ENCODE measurements around the gene MCTP1.
"Not testable (repeated sequence)": the region's sequence is repeated elsewhere in the genome, so short reads cannot be mapped to it uniquely, and the experiment has no call there.

Gene MCTP1

GRCh38 chr5:95148453-95148852, 136.4 kb downstream of the MCTP1 start:
- no peaks in the 10 kb centered on the region for H3K27me3 ChIP-seq (ENCODE audit: low read depth, low read length)
- H3K36me3 ChIP-seq (ENCODE audit: control insufficient read depth in 1 of 2, insufficient read depth in 2 of 2, low read length in 2 of 2), result no peaks in the 10 kb centered on the region
- H3K4me1 ChIP-seq (ENCODE audit: control insufficient read depth in 1 of 2, insufficient read depth in 2 of 2, low read length in 2 of 2), result no peaks in the 10 kb centered on the region

GRCh38 chr5:95143858-95144257, 141.0 kb downstream of the MCTP1 start:
- H3K4me1 ChIP-seq (ENCODE audit: control insufficient read depth in 1 of 2, insufficient read depth in 2 of 2, low read length in 2 of 2); H3K9me3 ChIP-seq (ENCODE audit: control insufficient read depth in 1 of 2, low read length in 2 of 2); H3K27me3 ChIP-seq (ENCODE audit: low read depth, low read length); H3K4me3 ChIP-seq (ENCODE audit: low read depth in 1 of 2, low read length in 2 of 2); H3K27ac ChIP-seq (ENCODE audit: low read length); H3K36me3 ChIP-seq (ENCODE audit: control insufficient read depth in 1 of 2, insufficient read depth in 2 of 2, low read length in 2 of 2): not testable (repeated sequence)

More at GRCh38 chr5:95148453-95148852, 136.4 kb downstream of the MCTP1 start:
- Histone ChIP-seq H3K9me3 (ENCODE audit: control insufficient read depth in 1 of 2, low read length in 2 of 2) (peaks cover 0 to 9% of the 10 kb centered on the region in 2 donors), H3K27ac (ENCODE audit: low read length) (no peak overlapping the region), H3K4me3 (ENCODE audit: low read depth in 1 of 2, low read length in 2 of 2) (no peak overlapping the region)

GRCh38 chr5:95142145-95142544, 142.7 kb downstream of the MCTP1 start:
- Histone ChIP-seq H3K4me3 (ENCODE audit: low read depth in 1 of 2, low read length in 2 of 2) (no peak overlapping the region), H3K27me3 (ENCODE audit: low read depth, low read length) (no peaks in the 10 kb centered on the region), H3K27ac (ENCODE audit: low read length) (no peak overlapping the region), H3K4me1 (ENCODE audit: control insufficient read depth in 1 of 2, insufficient read depth in 2 of 2, low read length in 2 of 2) (no peaks in the 10 kb centered on the region), H3K36me3 (ENCODE audit: control insufficient read depth in 1 of 2, insufficient read depth in 2 of 2, low read length in 2 of 2) (no peaks in the 10 kb centered on the region), H3K9me3 (ENCODE audit: control insufficient read depth in 1 of 2, low read length in 2 of 2) (peaks cover 0 to 2% of the 10 kb centered on the region in 2 donors)

- Histone ChIP-seq H3K27ac (ENCODE audit: low read length) (no peak overlapping the region), H3K36me3 (ENCODE audit: control insufficient read depth in 1 of 2, insufficient read depth in 2 of 2, low read length in 2 of 2) (no peaks in the 10 kb centered on the region)
These were observed 143.8 kb downstream of the MCTP1 start for GRCh38 chr5:95141141-95141540.

GRCh38 chr5:95134326-95134725, 150.6 kb downstream of the MCTP1 start:
- H3K27ac ChIP-seq (ENCODE audit: low read length), result no peak overlapping the region
- no peaks in the 10 kb centered on the region for H3K4me1 ChIP-seq (ENCODE audit: control insufficient read depth in 1 of 2, insufficient read depth in 2 of 2, low read length in 2 of 2)
- H3K9me3 ChIP-seq (ENCODE audit: control insufficient read depth in 1 of 2, low read length in 2 of 2), result no peaks in the 10 kb centered on the region
- no peaks in the 10 kb centered on the region for H3K36me3 ChIP-seq (ENCODE audit: control insufficient read depth in 1 of 2, insufficient read depth in 2 of 2, low read length in 2 of 2)
- no peak overlapping the region for H3K4me3 ChIP-seq (ENCODE audit: low read depth in 1 of 2, low read length in 2 of 2)
- no peaks in the 10 kb centered on the region for H3K27me3 ChIP-seq (ENCODE audit: low read depth, low read length)

More at GRCh38 chr5:95141141-95141540, 143.8 kb downstream of the MCTP1 start:
- Histone ChIP-seq H3K9me3 (ENCODE audit: control insufficient read depth in 1 of 2, low read length in 2 of 2) (no peaks in the 10 kb centered on the region), H3K4me3 (ENCODE audit: low read depth in 1 of 2, low read length in 2 of 2) (no peak overlapping the region), H3K4me1 (ENCODE audit: control insufficient read depth in 1 of 2, insufficient read depth in 2 of 2, low read length in 2 of 2) (no peaks in the 10 kb centered on the region), H3K27me3 (ENCODE audit: low read depth, low read length) (no peaks in the 10 kb centered on the region)

- Histone ChIP-seq H3K4me1 (ENCODE audit: control insufficient read depth in 1 of 2, insufficient read depth in 2 of 2, low read length in 2 of 2) (no peaks in the 10 kb centered on the region), H3K36me3 (ENCODE audit: control insufficient read depth in 1 of 2, insufficient read depth in 2 of 2, low read length in 2 of 2) (no peaks in the 10 kb centered on the region), H3K27me3 (ENCODE audit: low read depth, low read length) (no peaks in the 10 kb centered on the region), H3K9me3 (ENCODE audit: control insufficient read depth in 1 of 2, low read length in 2 of 2) (no peaks in the 10 kb centered on the region), H3K27ac (ENCODE audit: low read length) (no peak overlapping the region), H3K4me3 (ENCODE audit: low read depth in 1 of 2, low read length in 2 of 2) (no peak overlapping the region)
These were observed 152.8 kb downstream of the MCTP1 start for GRCh38 chr5:95132096-95132495.

GRCh38 chr5:95130941-95131340, 154.0 kb downstream of the MCTP1 start:
- H3K9me3 ChIP-seq (ENCODE audit: control insufficient read depth in 1 of 2, low read length in 2 of 2), result no peaks in the 10 kb centered on the region
- H3K27me3 ChIP-seq (ENCODE audit: low read depth, low read length), result no peaks in the 10 kb centered on the region
- H3K4me3 ChIP-seq (ENCODE audit: low read depth in 1 of 2, low read length in 2 of 2), result no peak overlapping the region
- no peak overlapping the region for H3K27ac ChIP-seq (ENCODE audit: low read length)
- H3K36me3 ChIP-seq (ENCODE audit: control insufficient read depth in 1 of 2, insufficient read depth in 2 of 2, low read length in 2 of 2), result no peaks in the 10 kb centered on the region
- no peaks in the 10 kb centered on the region for H3K4me1 ChIP-seq (ENCODE audit: control insufficient read depth in 1 of 2, insufficient read depth in 2 of 2, low read length in 2 of 2)

- no peak overlapping the region for H3K27ac ChIP-seq (ENCODE audit: low read length)
- H3K4me3 ChIP-seq (ENCODE audit: low read depth in 1 of 2, low read length in 2 of 2), result no peak overlapping the region
- H3K36me3 ChIP-seq (ENCODE audit: control insufficient read depth in 1 of 2, insufficient read depth in 2 of 2, low read length in 2 of 2), result no peaks in the 10 kb centered on the region
These were observed 160.2 kb downstream of the MCTP1 start for GRCh38 chr5:95124731-95125130.

GRCh38 chr5:95124101-95124500, 160.8 kb downstream of the MCTP1 start:
- H3K27me3 ChIP-seq (ENCODE audit: low read depth, low read length), result no peaks in the 10 kb centered on the region

More at GRCh38 chr5:95124731-95125130, 160.2 kb downstream of the MCTP1 start:
- H3K4me1 ChIP-seq (ENCODE audit: control insufficient read depth in 1 of 2, insufficient read depth in 2 of 2, low read length in 2 of 2), result no peaks in the 10 kb centered on the region
- H3K9me3 ChIP-seq (ENCODE audit: control insufficient read depth in 1 of 2, low read length in 2 of 2), result peaks cover 0 to 3% of the 10 kb centered on the region in 2 donors
- no peaks in the 10 kb centered on the region for H3K27me3 ChIP-seq (ENCODE audit: low read depth, low read length)

GRCh38 chr5:95114902-95115301, 170.0 kb downstream of the MCTP1 start:
- H3K4me1 ChIP-seq (ENCODE audit: control insufficient read depth in 1 of 2, insufficient read depth in 2 of 2, low read length in 2 of 2), result no peaks in the 10 kb centered on the region
- H3K27ac ChIP-seq (ENCODE audit: low read length), result no peak overlapping the region
- no peak overlapping the region for H3K4me3 ChIP-seq (ENCODE audit: low read depth in 1 of 2, low read length in 2 of 2)
- H3K36me3 ChIP-seq (ENCODE audit: control insufficient read depth in 1 of 2, insufficient read depth in 2 of 2, low read length in 2 of 2), result no peaks in the 10 kb centered on the region
- H3K27me3 ChIP-seq (ENCODE audit: low read depth, low read length), result no peaks in the 10 kb centered on the region
- no peaks in the 10 kb centered on the region for H3K9me3 ChIP-seq (ENCODE audit: control insufficient read depth in 1 of 2, low read length in 2 of 2)

More at GRCh38 chr5:95124101-95124500, 160.8 kb downstream of the MCTP1 start:
- Histone ChIP-seq H3K36me3 (ENCODE audit: control insufficient read depth in 1 of 2, insufficient read depth in 2 of 2, low read length in 2 of 2) (no peaks in the 10 kb centered on the region), H3K4me1 (ENCODE audit: control insufficient read depth in 1 of 2, insufficient read depth in 2 of 2, low read length in 2 of 2) (no peaks in the 10 kb centered on the region), H3K4me3 (ENCODE audit: low read depth in 1 of 2, low read length in 2 of 2) (no peak overlapping the region), H3K27ac (ENCODE audit: low read length) (no peak overlapping the region), H3K9me3 (ENCODE audit: control insufficient read depth in 1 of 2, low read length in 2 of 2) (peaks cover 0 to 3% of the 10 kb centered on the region in 2 donors)

- H3K27ac ChIP-seq (ENCODE audit: low read length), result no peak overlapping the region
- H3K4me1 ChIP-seq (ENCODE audit: control insufficient read depth in 1 of 2, insufficient read depth in 2 of 2, low read length in 2 of 2), result no peaks in the 10 kb centered on the region
- H3K4me3 ChIP-seq (ENCODE audit: low read depth in 1 of 2, low read length in 2 of 2), result no peak overlapping the region
- no peaks in the 10 kb centered on the region for H3K27me3 ChIP-seq (ENCODE audit: low read depth, low read length)
- no peaks in the 10 kb centered on the region for H3K36me3 ChIP-seq (ENCODE audit: control insufficient read depth in 1 of 2, insufficient read depth in 2 of 2, low read length in 2 of 2)
- no peaks in the 10 kb centered on the region for H3K9me3 ChIP-seq (ENCODE audit: control insufficient read depth in 1 of 2, low read length in 2 of 2)
These were observed 170.6 kb downstream of the MCTP1 start for GRCh38 chr5:95114305-95114704.

GRCh38 chr5:95113489-95113888, 171.4 kb downstream of the MCTP1 start:
- Histone ChIP-seq H3K4me1 (ENCODE audit: control insufficient read depth in 1 of 2, insufficient read depth in 2 of 2, low read length in 2 of 2) (no peaks in the 10 kb centered on the region), H3K36me3 (ENCODE audit: control insufficient read depth in 1 of 2, insufficient read depth in 2 of 2, low read length in 2 of 2) (no peaks in the 10 kb centered on the region), H3K27ac (ENCODE audit: low read length) (no peak overlapping the region), H3K27me3 (ENCODE audit: low read depth, low read length) (no peaks in the 10 kb centered on the region), H3K9me3 (ENCODE audit: control insufficient read depth in 1 of 2, low read length in 2 of 2) (no peaks in the 10 kb centered on the region), H3K4me3 (ENCODE audit: low read depth in 1 of 2, low read length in 2 of 2) (no peak overlapping the region)

All from muscle layer of duodenum (tissue), 2 donors.